NCI-H69 (cell line): ENCODE results near the gene ASPSCR1.
A peak's percentile ranks its signal among the peaks of the same experiment; 100 is the strongest.
"Not testable (repeated sequence)": the region's sequence is repeated elsewhere in the genome, so short reads cannot be mapped to it uniquely, and the experiment has no call there.

ENCODE experiments used
- DNase-seq: peaks from one replicate; lab custom pipeline; 2025; lab: John Stamatoyannopoulos, UW

ASPSCR1 gene

GRCh38 chr17:81960130-81960958 is 17.1 kb upstream of the ASPSCR1 start:
- DNase-seq = peak; percentile 67

DNA sequence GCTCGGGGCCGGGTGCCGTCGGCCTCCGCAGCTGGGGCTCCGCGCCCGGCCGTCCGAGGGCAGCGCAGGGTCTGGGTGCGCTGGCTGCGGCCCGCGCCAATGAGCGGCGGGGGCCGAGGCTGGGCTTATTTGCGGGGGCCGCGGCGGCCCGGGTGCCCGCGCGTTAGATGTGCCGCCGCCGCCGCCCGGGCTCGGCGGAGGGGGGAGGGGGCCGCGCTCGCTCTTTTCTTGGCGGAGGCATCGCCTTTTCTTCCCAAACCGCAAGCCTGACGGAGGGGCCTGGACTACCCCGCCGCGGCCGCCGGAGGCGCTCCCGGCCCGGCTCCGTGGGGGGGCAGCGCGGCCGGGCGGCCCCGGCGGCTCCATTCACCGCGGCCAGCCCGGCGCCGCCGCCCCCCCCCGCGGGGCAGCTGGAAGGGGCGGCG is 16.3 kb upstream of the ASPSCR1 start, which contains the start of gene NOTUM:
TSS of gene NOTUM (minus strand) at position 101 of the 425 bp plus-strand sequence. CDS start 278 bp downstream, outside the sequence.
- DNase-seq = peak; percentile 82

DNA sequence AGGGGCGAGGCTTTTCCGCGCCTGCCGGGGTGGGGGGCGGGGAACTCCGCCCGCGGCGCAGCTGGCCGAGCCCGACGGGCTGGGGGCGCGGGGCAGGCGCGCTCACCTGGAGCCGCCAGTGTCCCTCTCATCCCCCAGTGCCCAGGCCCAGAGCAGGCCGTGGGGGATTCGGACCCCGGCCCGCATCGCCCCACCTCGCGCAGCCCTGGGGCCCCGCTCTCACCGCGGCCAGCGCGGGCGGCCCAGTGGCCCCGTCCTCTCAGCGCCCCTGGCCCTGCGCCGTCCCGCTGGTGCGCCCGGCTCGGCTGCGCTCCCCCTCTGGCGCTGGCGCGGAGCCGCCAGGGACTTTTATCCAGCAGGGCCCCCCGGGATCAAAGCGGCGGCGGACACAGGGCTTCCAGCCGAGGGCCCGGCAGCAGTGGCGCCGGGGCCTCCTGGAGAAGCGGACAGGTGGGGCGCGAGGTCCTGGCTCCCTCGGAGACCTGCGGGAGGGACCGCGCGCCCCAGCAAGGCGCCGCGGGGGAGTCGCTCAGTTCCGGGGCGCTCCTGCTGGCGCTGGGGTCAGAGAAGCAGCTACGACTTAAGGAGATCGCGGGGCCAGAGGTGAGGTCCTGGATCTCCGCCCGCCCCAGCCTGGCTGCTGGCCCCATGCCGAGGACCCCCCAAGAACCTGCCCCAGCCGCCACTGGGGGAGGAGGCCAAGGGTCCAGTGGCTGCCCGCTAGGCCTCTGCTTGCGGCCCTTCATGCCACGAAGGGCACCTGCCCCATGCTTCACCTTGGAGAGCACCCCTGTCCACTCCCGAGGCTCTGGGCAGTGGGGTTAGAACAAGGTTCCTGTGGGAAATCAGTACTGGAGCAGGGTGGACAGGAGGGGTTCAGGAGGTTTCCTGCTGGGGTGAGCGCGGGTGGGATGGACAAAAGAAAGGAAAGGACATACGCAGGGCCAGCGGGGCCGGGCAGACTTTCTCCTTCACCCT is 15.6 kb upstream of the ASPSCR1 start:
- peak; percentile 69 for DNase-seq

DNA sequence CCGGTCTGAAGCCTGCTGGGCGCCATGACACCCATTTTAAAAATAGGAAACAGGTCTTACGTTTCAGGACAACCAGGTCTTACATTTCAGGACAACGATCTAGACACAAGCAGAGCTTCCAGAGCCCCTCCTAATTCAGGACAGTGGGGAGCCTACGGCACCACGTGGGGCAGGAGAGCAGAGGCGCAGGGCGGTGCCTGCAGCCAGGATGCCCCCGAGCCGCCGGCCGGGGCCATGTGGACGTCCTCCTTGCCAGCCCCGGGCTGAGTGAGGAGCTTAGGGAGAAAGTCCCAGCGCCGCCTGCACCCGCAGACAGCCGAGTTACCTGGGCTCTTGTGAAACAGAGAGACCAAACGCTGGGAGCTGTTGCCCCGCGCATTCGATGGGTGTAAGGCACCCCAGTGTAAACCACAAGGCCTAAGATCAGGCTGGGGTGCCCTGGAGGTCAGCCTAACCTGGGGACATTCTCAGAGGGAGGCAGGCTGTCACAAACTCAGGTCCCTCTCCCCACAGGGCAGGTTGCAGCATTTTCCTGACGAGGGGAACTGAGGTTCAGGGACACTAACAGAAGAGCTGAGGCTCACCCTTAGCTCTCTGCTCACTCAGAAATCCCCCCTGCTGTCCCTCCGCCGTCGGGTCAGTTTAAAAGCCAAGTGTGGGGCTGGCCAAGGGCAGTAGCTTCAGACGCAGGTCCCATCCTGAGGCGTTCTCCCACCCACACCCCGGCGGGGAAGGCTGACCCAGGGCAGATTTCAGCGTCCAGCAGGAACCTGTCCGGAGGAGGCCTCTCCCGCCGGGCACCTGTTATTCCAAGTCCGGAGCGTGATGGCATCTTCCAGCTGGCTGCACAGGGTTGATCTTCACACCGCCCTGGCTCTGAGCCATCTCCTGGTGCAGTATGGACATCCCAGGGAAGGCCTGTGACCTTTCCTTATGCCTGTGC is 14.7 kb upstream of the ASPSCR1 start:
- DNase-seq = peak; percentile 28

- no peak for DNase-seq
Measured at GRCh38 chr17:81964081-81964849, 13.2 kb upstream of the ASPSCR1 start.

DNA sequence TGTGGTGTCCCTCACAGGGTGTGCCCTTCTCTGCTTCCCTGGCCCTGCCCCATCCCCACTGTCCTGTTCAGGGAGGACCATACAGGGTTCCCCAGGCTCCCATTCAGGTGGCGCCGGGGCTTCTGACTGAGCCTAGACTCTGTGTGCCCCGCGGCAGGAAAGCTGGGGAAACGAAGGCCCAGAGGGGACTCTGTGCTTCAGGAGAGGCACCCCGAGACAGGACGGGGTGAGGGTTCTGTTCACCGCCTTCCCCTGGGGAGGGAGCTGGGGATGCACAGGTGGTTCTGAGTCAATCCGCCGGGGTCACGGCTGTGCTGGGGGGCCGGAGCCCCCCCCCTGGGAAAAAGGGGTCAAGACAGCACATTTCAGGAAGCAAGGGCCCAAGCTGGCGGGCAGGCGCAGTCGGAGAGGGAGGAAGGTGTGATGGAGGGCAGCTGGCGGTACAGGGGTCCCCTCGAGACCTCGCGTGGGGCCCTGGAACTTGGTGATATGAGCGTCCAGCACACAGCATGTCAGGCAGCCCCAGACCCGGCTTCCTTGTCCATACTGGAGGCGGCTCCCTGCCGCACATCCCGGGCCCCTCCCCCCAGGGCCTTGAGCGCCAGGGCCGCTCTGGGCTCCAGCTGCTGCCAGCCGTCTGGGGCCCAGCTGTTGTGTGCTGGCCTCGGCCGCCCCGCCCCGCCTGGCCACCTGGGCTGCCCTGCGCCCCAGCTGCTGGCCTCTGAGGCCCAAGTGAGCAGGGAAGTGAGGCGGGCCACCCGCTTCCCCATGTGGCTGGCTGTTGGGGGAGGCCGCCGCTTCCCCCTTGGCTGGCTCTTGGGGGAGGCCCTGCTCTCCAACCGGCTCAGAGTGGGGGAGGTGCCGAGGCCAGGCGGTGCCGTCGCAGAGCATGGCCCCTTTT is 10.8 kb upstream of the ASPSCR1 start:
- peak; percentile 82 for DNase-seq

DNA sequence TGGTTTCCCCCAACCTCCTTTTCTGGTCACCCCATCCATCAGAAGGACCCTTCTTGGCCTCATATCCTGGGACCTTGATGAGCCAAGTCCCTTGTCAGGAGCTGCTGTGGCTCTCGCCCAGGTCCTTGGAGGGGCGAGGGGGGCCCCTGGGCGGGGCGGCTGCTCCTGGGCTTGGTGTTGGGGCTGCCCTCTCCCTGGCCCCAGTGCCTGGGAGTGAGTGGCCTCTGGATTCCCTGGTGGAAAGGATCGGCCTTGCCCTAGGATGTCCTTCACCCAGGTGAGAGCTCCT is 10.2 kb upstream of the ASPSCR1 start:
- no peak for DNase-seq

GRCh38 chr17:81967533-81968395 is 9.7 kb upstream of the ASPSCR1 start:
- peak; percentile 83 for DNase-seq

DNA sequence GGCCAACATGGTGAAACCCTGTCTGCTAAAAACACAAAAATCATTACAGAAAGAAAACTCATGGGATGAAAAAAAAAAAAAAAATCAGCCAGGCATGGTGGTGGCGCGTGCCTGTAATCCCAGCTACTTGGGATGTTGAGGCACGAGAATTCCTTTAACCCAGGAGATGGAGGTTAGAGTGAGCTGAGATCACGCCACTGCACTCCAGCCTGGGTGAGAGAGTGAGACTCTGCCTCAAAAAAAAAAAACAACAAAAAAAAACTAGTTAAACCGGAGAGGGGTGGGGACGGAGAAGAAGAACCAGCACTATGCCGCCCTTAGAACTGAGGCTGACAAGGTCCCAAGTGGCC is 9.1 kb upstream of the ASPSCR1 start:
- DNase-seq = no peak

DNA sequence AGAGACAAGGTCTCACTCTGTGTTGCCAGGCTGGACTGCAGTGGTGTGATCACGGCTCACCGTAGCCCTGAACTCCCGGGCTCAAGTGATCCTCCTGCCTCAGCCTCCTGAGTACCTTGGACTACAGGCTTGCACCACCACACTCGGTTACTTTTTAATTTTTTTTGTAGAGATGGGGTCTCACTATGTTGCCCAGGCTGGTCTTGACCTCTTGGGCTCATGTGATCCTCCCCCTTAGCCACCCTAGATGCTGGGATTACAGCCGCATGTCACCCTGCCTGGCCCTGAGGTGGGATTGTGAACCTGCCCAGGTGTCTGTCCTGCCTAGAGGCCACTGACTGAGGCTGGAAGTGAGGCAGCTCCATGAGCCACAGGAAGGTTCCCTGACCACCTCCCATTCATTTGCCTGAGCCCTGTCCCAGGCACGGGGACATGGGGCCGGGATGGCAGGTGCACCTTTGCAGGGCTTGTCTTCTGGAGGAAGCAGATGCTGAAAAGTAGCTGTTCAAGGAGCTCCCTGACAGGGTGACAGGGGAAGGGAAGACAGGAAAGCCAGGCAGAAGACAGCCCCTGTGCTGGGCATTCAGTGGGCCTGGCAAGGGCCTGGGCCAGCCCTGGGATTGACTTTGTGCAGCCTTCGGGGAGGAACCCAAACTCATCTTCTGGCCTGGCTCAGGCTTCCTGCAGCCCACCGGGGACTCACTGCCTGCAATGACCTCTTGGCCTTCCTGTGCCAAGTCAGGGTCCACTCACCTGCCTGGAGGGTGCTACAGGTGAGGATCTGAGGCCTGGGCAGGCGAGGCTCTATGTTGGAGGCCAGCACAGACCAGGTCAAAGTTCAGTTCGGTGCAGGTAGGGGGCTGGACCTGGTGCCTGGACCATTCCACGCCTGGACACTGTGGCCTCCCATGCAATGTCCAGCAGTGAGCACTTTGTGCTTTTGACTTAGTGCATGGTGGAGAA is 8.3 kb upstream of the ASPSCR1 start:
- no peak for DNase-seq

DNA sequence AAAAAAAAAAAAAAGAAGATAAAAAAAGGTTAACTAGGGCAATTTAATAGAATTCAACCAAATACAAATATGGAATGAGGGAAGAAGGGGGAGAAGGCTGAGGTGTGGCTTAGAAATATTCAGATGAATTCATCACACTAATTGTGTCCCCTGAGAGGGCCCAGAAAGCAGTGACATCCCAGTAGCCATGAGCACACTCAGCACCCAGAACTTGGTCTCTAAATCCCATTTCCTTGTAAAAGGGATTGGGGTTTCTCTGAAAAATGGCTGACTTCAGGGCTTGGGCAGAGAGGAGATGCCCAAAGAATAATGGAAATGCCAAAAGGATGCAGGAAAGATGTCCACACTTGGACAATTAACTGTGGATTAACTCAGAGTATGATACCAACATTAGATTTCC is 4.0 kb upstream of the ASPSCR1 start:
- DNase-seq = no peak

- peak; percentile 72 for DNase-seq
Measured at GRCh38 chr17:81976332-81977210, 858 bp upstream of the ASPSCR1 start.

GRCh38 chr17:81978524-81979298 is 1.3 kb downstream of the ASPSCR1 start:
- DNase-seq = no peak

GRCh38 chr17:81980122-81980521 is 2.7 kb downstream of the ASPSCR1 start:
- DNase-seq = no peak

GRCh38 chr17:81980707-81981343 is 3.4 kb downstream of the ASPSCR1 start:
- DNase-seq = no peak

DNA sequence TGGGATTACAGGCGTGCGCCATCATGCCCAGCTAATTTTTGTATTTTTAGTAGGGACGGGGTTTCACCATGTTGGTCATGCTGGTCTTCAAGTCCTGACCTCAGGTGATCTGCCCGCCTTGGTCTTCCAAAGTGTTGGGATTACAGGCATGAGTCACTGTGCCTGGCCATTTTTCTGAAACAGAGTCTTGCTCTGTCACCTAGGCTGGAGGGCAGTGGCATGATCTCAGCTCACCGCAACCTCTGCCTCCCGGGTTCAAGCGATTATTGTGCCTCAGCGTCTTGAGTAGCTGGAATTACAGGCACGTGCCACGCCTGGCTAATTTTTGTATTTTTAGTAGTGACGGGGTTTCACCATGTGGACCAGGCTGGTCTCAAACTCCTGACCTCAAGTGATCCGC is 4.1 kb downstream of the ASPSCR1 start:
- DNase-seq = not testable (repeated sequence)
